ENCODE results near the gene MYO5C. TPM values are rescaled to one million over a fixed set of nuclear protein-coding genes. Genes with fewer than 3 reads are reported as not detected.

The MYO5C gene
- total RNA-seq, 1 donor from 2014 or later, result 10.3 TPM

GRCh38 chr15:52280326-52281084 is 15.1 kb downstream of the MYO5C start:
- H3K27me3 ChIP-seq, result no peaks in the 10 kb centered on the region
- no peaks in the 10 kb centered on the region for H3K4me1 ChIP-seq
- no peak overlapping the region for H3K4me3 ChIP-seq
- DNase-seq (ENCODE audit: extremely low spot score in 2 of 2), result peak in 1 of 2 donors; percentile 60
- intact Hi-C loops (cut with DNase I), result no loop called here
- no peaks in the 10 kb centered on the region for H3K36me3 ChIP-seq
- H3K27ac ChIP-seq, result no peak overlapping the region
- TF ChIP-seq POLR2A (IDR thresholded peaks at IDR 0.05) (no peak), POLR2AphosphoS5 (IDR thresholded peaks at IDR 0.05; ENCODE audit: insufficient read depth in 1 of 2, low read depth in 1 of 2) (no peak), CTCF (IDR thresholded peaks at IDR 0.05) (no peak)
- H3K9me3 ChIP-seq, result no peaks in the 10 kb centered on the region

- Histone ChIP-seq H3K36me3 (no peaks in the 10 kb centered on the region), H3K4me1 (no peaks in the 10 kb centered on the region), H3K4me3 (no peak overlapping the region), H3K9me3 (no peaks in the 10 kb centered on the region), H3K27ac (no peak overlapping the region), H3K27me3 (no peaks in the 10 kb centered on the region)
- intact Hi-C loops (cut with DNase I), result no loop called here
- peak in 1 of 2 donors; percentile 71 for DNase-seq (ENCODE audit: extremely low spot score in 2 of 2)
- TF ChIP-seq POLR2AphosphoS5 (IDR thresholded peaks at IDR 0.05; ENCODE audit: insufficient read depth in 1 of 2, low read depth in 1 of 2) (no peak), POLR2A (IDR thresholded peaks at IDR 0.05) (no peak), CTCF (IDR thresholded peaks at IDR 0.05) (no peak)
Observed at GRCh38 chr15:52278636-52279367, 16.8 kb downstream of the MYO5C start.

DNA sequence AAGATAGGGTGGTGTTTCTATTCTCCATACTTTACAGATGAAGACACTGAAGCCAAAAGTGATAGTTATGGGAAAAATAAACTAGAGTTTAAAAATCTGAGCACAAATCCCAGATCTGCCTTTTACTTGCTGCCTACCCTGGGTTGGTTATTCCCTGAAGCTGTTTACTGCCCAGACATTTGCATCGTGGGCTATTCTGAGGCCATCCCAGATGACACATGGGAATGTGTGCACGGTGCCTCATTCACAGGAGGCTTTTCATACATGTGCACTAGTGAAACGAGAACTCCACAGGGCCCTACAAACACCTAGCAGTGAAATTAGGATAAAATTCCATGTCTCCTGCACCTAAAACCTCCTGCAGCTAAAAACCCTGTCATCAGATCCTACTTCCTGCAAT is 17.5 kb downstream of the MYO5C start:
- no peaks in the 10 kb centered on the region for H3K36me3 ChIP-seq

GRCh38 chr15:52277575-52277974 is 18.0 kb downstream of the MYO5C start:
- Histone ChIP-seq H3K4me3 (no peak overlapping the region), H3K36me3 (no peaks in the 10 kb centered on the region), H3K27me3 (no peaks in the 10 kb centered on the region), H3K9me3 (no peaks in the 10 kb centered on the region), H3K27ac (no peak overlapping the region), H3K4me1 (no peaks in the 10 kb centered on the region)
- peak in 1 of 2 donors; percentile 47 for DNase-seq (ENCODE audit: extremely low spot score in 2 of 2)
- TF ChIP-seq POLR2A (IDR thresholded peaks at IDR 0.05), result no peak
- intact Hi-C loops (cut with DNase I), result no loop called here

More for the DNA sequence above, 17.5 kb downstream of the MYO5C start:
- TF ChIP-seq POLR2AphosphoS5 (IDR thresholded peaks at IDR 0.05; ENCODE audit: insufficient read depth in 1 of 2, low read depth in 1 of 2), result no peak
- TF ChIP-seq POLR2A (IDR thresholded peaks at IDR 0.05), result no peak
- TF ChIP-seq CTCF (IDR thresholded peaks at IDR 0.05), result no peak
- H3K27ac ChIP-seq, result no peak overlapping the region
- H3K27me3 ChIP-seq, result no peaks in the 10 kb centered on the region
- no peaks in the 10 kb centered on the region for H3K4me1 ChIP-seq
- intact Hi-C loops (cut with DNase I), result no loop called here
- no peaks in the 10 kb centered on the region for H3K9me3 ChIP-seq
- DNase-seq (ENCODE audit: extremely low spot score in 2 of 2), result peak in 1 of 2 donors; percentile 29
- no peak overlapping the region for H3K4me3 ChIP-seq

DNA sequence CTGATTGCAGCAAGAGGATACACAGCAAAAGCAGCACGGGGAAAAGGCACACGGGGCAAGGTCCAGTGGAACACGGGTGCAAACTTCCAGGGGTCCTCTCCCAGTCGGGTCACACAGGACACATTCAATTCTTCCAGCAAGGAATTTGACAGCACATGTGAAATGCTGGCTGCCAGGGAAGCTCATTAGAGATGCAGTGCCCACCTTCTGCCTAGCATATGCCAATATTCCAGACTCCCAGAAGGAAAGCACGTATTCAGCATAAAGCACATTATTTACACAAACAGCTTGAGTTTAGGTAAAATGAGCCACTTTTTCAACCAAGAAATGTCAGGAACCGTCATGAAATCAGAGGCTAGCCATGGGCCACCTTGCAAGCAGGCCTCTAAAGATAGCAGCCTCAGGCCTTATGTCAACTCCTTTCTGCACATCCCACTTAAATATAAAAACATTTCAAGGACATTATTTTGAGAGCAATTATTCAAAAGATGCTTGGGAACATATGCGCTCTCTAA is 19.3 kb downstream of the MYO5C start:
- DNase-seq (ENCODE audit: extremely low spot score in 2 of 2), result peak in 1 of 2 donors; percentile 64
- H3K27me3 ChIP-seq, result no peaks in the 10 kb centered on the region
- no peak overlapping the region for H3K4me3 ChIP-seq
- H3K4me1 ChIP-seq, result no peaks in the 10 kb centered on the region
- TF ChIP-seq POLR2AphosphoS5 (IDR thresholded peaks at IDR 0.05; ENCODE audit: insufficient read depth in 1 of 2, low read depth in 1 of 2) (no peak), CTCF (IDR thresholded peaks at IDR 0.05) (no peak), POLR2A (IDR thresholded peaks at IDR 0.05) (no peak)
- intact Hi-C loops (cut with DNase I), result no loop called here
- H3K36me3 ChIP-seq, result no peaks in the 10 kb centered on the region
- H3K9me3 ChIP-seq, result no peaks in the 10 kb centered on the region
- no peak overlapping the region for H3K27ac ChIP-seq

Measured in vagina (tissue), 2 donors.